ENCODE measurements around the gene CRYAB. TPM values are rescaled to one million over a fixed set of nuclear protein-coding genes. Genes with fewer than 3 reads are reported as not detected.

The CRYAB gene
- total RNA-seq, 1 donor from 2014 or later = not detected

DNA sequence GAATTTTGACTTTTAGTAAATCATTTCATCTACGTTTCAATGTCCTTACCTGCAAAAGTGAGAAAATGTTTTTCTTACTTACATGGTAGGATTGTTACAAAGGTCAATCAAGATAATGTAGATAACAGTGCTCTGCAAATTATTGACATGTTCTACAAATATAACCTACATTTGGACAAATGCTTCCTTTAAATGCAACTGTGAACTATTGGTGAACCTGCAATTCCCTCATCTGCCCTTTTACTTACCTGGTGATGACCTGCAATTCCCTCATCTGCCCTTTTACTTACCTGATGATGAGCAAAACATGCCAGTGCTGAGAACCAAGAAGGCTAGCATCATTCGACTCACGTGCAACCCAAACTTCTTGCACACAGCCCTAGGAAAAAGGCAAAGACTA, 51.3 kb downstream of the CRYAB start:
- TF ChIP-seq, protein P1, sequence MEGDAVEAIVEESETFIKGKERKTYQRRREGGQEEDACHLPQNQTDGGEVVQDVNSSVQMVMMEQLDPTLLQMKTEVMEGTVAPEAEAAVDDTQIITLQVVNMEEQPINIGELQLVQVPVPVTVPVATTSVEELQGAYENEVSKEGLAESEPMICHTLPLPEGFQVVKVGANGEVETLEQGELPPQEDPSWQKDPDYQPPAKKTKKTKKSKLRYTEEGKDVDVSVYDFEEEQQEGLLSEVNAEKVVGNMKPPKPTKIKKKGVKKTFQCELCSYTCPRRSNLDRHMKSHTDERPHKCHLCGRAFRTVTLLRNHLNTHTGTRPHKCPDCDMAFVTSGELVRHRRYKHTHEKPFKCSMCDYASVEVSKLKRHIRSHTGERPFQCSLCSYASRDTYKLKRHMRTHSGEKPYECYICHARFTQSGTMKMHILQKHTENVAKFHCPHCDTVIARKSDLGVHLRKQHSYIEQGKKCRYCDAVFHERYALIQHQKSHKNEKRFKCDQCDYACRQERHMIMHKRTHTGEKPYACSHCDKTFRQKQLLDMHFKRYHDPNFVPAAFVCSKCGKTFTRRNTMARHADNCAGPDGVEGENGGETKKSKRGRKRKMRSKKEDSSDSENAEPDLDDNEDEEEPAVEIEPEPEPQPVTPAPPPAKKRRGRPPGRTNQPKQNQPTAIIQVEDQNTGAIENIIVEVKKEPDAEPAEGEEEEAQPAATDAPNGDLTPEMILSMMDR (IDR thresholded peaks at IDR 0.05; ENCODE audit: insufficient read depth, low read length, severe bottlenecking) = no peak
- peaks cover 2% of the 10 kb centered on the region for H3K36me3 ChIP-seq (ENCODE audit: control insufficient read depth, insufficient read depth, low read length)
- DNase-seq (ENCODE audit: low read depth) (no peak), FAIRE-seq (no peak)
- H3K4me3 ChIP-seq (ENCODE audit: low read depth, low read length) = no peak overlapping the region
- no peaks in the 10 kb centered on the region for H3K27me3 ChIP-seq (ENCODE audit: control insufficient read depth, insufficient read depth, low read length)

Other genes with a start within 250 kb of the CRYAB start
- gene PPP2R1B, start 145.4 kb downstream of the CRYAB start, total RNA-seq = 26.1 and 27.8 TPM in 2 replicates
- 24.3 and 30.5 TPM in 2 replicates for gene ALG9, start 40.2 kb downstream of the CRYAB start, total RNA-seq
- gene FDXACB1, start 32.6 kb downstream of the CRYAB start, total RNA-seq = 0.77 and 2.4 TPM in 2 replicates
- gene CFAP68, start 32.2 kb downstream of the CRYAB start, total RNA-seq = 14.5 and 17.3 TPM in 2 replicates
- not detected in 2 replicates for gene HSPB2, start 964 bp upstream of the CRYAB start, total RNA-seq
- 0.26 and 2.3 TPM in 2 replicates for gene C11orf52, start 7.1 kb upstream of the CRYAB start, total RNA-seq
- 9.5 and 10.8 TPM in 2 replicates for gene DIXDC1, start 25.6 kb upstream of the CRYAB start, total RNA-seq
- 24.5 and 27.4 TPM in 2 replicates for gene DLAT, start 113.6 kb upstream of the CRYAB start, total RNA-seq
- 0.51 and 0.53 TPM in 2 replicates for gene PIH1D2, start 162.2 kb upstream of the CRYAB start, total RNA-seq
- gene NKAPD1, start 162.5 kb upstream of the CRYAB start, total RNA-seq = 23.3 and 24.5 TPM in 2 replicates
- 66.3 and 78.6 TPM in 2 replicates for gene TIMM8B, start 175.0 kb upstream of the CRYAB start, total RNA-seq
- gene SDHD, start 175.1 kb upstream of the CRYAB start, total RNA-seq = 103 and 133 TPM in 2 replicates